GM19099 (cell line): Measurements from ENCODE around the gene ITGB4.

ENCODE experiments used
- POLR2A ChIP-seq: IDR thresholded peaks from 3 replicates; pipeline ENCODE4 v1.6.1; 2011; ENCODE audit warnings: low read depth; ENCODE audit not compliant: insufficient read length; ENCODE audit errors: extremely low read depth

ITGB4 gene

GRCh38 chr17:75737133-75737962 is 16.1 kb downstream of the ITGB4 start:
- TF ChIP-seq POLR2A, result no peak

DNA sequence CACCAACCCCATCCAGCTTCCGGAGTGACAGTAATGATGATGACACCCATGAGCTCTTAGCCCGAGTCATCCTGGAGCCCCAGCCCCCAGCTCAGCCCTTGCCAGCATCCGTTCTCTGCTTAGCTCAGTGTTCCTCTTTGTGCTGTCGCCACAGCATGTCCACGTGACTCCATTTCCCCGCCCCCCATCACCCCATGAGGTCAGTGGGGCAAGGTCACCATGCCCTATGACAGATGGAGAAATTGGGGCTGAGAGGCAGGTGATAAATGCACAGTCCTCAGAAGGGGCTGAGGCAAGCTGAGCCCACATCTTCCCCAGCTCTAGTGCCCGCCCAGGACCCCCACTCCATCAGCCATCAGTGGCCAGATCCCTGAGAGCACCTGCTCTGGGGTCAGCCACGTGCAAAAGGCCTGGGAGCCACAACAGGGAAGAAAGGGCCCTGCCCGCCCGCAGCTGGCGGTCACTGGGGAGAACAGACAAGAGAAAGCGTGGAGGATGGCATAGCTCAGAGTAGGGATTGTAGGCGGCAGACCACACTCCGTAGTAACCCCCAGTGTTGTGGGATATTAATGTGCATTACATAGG is 17.1 kb downstream of the ITGB4 start:
- TF ChIP-seq POLR2A, result no peak

GRCh38 chr17:75739174-75739573 is 17.9 kb downstream of the ITGB4 start:
- TF ChIP-seq POLR2A, result no peak

GRCh38 chr17:75739801-75740200 is 18.5 kb downstream of the ITGB4 start:
- no peak for TF ChIP-seq POLR2A

DNA sequence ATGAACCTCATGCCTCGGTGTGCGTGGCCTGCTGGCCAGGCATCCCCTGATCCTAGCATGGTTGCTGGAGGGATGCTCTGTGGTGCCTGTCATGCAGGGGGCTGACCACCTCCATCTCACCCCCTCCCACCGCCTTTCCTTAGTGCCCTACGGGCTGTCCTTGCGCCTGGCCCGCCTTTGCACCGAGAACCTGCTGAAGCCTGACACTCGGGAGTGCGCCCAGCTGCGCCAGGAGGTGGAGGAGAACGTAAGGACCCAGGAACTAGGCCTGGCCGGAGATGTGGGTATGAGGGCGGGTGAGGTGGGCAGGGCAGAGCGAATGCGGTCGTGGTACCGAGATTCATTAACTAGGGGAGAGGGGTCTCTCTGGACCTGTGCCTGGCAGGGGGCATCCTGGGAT is 19.0 kb downstream of the ITGB4 start:
- TF ChIP-seq POLR2A, result no peak

DNA sequence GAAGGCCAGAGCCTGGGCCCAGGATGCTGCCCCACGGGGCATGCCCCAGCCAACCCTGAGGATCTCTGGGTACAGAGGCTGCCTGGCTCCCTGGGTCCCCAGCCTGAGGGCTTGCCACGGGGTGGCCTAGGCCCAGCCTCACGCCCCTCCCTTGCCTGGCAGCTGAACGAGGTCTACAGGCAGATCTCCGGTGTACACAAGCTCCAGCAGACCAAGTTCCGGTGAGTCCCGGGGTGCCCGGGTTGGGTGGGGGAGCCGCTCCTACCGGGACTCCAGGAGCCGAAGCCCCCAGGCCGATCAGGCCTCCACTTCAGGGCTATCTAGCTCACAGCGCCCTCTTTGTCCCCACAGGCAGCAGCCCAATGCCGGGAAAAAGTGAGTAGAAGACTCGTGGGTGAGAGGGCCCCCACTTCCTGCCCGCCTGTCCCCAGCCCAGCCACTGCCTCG is 19.4 kb downstream of the ITGB4 start:
- no peak for TF ChIP-seq POLR2A

DNA sequence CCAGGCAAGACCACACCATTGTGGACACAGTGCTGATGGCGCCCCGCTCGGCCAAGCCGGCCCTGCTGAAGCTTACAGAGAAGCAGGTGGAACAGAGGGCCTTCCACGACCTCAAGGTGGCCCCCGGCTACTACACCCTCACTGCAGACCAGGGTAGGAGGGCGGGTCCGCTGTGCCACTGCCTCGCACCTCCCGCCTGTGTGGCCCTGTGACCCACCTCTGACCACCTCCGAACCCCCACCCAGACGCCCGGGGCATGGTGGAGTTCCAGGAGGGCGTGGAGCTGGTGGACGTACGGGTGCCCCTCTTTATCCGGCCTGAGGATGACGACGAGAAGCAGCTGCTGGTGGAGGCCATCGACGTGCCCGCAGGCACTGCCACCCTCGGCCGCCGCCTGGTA is 21.1 kb downstream of the ITGB4 start:
- no peak for TF ChIP-seq POLR2A

- no peak for TF ChIP-seq POLR2A
These were observed 22.5 kb downstream of the ITGB4 start for GRCh38 chr17:75743625-75744206.

DNA sequence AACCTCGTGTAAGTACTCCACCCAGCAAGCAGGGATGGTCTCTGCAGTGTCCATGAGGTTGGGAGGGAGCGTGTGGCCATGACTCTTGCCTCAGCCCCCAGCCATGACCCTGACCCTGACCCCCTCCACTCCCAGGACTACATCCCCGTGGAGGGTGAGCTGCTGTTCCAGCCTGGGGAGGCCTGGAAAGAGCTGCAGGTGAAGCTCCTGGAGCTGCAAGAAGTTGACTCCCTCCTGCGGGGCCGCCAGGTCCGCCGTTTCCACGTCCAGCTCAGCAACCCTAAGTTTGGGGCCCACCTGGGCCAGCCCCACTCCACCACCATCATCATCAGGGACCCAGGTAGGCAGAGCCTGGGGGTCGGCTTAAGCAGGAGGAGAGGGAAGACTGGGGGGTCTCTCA is 27.4 kb downstream of the ITGB4 start:
- TF ChIP-seq POLR2A, result no peak

GRCh38 chr17:75749545-75750389 is 28.5 kb downstream of the ITGB4 start:
- no peak for TF ChIP-seq POLR2A

- TF ChIP-seq POLR2A, result no peak
These were observed 29.6 kb downstream of the ITGB4 start for GRCh38 chr17:75750661-75751423.

DNA sequence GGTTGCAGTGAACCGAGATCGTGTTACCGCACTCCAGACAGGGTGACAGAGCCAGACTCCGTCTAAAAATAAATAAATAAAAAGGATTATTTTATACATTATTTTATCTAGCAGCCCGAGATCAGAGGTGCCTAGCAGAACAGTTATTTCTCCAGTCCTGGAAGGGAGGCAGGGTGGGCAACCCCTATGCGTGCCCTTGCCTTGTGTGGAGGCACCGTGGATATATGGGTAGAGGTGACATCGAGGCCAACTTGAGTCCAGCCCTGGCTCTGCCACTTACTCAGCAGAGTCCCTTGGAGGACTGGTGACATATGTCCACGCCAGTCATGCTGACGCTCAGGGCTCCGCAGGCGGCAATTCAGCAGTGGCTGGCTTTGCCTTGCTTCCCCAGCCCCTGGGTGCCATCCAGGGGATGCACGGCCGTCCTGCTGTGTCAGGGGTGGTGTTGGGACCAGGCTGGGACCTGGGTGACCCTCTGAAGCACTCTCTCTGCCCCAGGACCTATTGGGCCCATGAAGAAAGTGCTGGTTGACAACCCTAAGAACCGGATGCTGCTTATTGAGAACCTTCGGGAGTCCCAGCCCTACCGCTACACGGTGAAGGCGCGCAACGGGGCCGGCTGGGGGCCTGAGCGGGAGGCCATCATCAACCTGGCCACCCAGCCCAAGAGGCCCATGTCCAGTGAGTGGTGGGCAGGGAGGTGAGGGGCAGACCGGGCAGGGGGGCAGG is 30.6 kb downstream of the ITGB4 start:
- no peak for TF ChIP-seq POLR2A

DNA sequence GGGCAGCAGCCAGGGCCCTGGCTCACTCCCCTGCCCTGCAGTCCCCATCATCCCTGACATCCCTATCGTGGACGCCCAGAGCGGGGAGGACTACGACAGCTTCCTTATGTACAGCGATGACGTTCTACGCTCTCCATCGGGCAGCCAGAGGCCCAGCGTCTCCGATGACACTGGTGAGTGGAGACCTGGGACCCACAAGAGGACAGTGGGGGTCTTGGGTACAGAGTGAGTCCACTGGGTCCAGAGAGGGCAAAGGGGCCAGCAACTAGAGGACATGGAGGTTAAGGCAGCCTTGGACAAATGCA is 31.1 kb downstream of the ITGB4 start:
- TF ChIP-seq POLR2A, result no peak
